HCT116 (cell line): ENCODE data around the gene KCTD19.
"Not testable (repeated sequence)": the region's sequence is repeated elsewhere in the genome, so short reads cannot be mapped to it uniquely, and the experiment has no call there.

Source experiments
- EZH2phosphoT487 ChIP-seq: fragments of 200-600 bp; IDR thresholded peaks from 2 replicates; pipeline ENCODE4 v1.6.1; 2018; ENCODE audit warnings: antibody characterized with exemption, borderline replicate concordance
- JUND ChIP-seq: IDR thresholded peaks from 2 replicates; pipeline ENCODE4 v1.6.1; 2012
- POLR2AphosphoS5 ChIP-seq: IDR thresholded peaks from 2 replicates; pipeline ENCODE4 v1.6.1; 2011; ENCODE audit warnings: mild to moderate bottlenecking, low read depth, low read length, moderate library complexity
- SP1 ChIP-seq: IDR thresholded peaks from 2 replicates; pipeline ENCODE4 v1.6.1; 2012; ENCODE audit warnings: low read depth
- ZNF274 ChIP-seq: fragments of 200-500 bp; sonication (Bioruptor generic); IDR thresholded peaks from 2 replicates; pipeline ENCODE4 v1.6.1; 2014; ENCODE audit warnings: mild to moderate bottlenecking, low read depth, low read length, inconsistent platforms
- TF ChIP-seq, protein P1 (sequence below), 3 experiments: fragments of 200-600 bp in 1 of 3; sonication (generic) in 1 of 3; IDR thresholded peaks in 2 of 3; conservative IDR thresholded peaks in 1 of 3; 2 replicates each; pipeline ENCODE4 v1.5.1; 2012 to 2017; ENCODE audit warnings: low read depth in 2 of 3, low read length in 2 of 3, antibody characterized with exemption in 1 of 3, borderline replicate concordance in 1 of 3, control low read depth in 1 of 3, mild to moderate bottlenecking in 1 of 3, mixed read lengths in 1 of 3, mixed run types in 1 of 3, moderate library complexity in 1 of 3; ENCODE audit not compliant: insufficient read depth in 1 of 3

DNA sequence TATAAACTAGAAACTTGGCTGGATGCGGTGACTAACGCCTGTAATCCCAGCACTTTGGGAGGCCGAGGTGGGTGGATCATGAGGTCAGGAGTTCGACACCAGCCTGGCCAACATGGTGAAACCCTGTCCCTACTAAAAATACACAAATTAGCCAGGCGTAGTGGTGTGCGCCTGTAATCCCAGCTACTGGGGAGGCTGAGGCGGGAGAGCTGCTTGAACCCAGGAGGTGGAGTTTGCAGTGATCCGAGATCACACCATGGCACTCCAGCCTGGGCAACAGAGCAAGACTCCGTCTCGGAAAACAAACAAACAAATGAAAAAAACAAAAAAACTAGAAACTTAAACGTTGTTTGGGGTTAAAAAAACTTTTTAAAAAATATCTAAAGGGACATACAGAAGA, 49.5 kb upstream of the KCTD19 start:
- TF ChIP-seq JUND, POLR2AphosphoS5, SP1, EZH2phosphoT487, ZNF274: not testable (repeated sequence)
- TF ChIP-seq, protein P1, sequence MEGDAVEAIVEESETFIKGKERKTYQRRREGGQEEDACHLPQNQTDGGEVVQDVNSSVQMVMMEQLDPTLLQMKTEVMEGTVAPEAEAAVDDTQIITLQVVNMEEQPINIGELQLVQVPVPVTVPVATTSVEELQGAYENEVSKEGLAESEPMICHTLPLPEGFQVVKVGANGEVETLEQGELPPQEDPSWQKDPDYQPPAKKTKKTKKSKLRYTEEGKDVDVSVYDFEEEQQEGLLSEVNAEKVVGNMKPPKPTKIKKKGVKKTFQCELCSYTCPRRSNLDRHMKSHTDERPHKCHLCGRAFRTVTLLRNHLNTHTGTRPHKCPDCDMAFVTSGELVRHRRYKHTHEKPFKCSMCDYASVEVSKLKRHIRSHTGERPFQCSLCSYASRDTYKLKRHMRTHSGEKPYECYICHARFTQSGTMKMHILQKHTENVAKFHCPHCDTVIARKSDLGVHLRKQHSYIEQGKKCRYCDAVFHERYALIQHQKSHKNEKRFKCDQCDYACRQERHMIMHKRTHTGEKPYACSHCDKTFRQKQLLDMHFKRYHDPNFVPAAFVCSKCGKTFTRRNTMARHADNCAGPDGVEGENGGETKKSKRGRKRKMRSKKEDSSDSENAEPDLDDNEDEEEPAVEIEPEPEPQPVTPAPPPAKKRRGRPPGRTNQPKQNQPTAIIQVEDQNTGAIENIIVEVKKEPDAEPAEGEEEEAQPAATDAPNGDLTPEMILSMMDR (IDR thresholded peaks at IDR 0.05 in 2 of 3, conservative IDR thresholded peaks at IDR 0.05 in 1 of 3; ENCODE audit: borderline replicate concordance in 1 of 3, insufficient read depth in 1 of 3, low read depth in 2 of 3, low read length in 2 of 3), result not testable (repeated sequence)
